Measurements from ENCODE around the gene CORO6.

DNA sequence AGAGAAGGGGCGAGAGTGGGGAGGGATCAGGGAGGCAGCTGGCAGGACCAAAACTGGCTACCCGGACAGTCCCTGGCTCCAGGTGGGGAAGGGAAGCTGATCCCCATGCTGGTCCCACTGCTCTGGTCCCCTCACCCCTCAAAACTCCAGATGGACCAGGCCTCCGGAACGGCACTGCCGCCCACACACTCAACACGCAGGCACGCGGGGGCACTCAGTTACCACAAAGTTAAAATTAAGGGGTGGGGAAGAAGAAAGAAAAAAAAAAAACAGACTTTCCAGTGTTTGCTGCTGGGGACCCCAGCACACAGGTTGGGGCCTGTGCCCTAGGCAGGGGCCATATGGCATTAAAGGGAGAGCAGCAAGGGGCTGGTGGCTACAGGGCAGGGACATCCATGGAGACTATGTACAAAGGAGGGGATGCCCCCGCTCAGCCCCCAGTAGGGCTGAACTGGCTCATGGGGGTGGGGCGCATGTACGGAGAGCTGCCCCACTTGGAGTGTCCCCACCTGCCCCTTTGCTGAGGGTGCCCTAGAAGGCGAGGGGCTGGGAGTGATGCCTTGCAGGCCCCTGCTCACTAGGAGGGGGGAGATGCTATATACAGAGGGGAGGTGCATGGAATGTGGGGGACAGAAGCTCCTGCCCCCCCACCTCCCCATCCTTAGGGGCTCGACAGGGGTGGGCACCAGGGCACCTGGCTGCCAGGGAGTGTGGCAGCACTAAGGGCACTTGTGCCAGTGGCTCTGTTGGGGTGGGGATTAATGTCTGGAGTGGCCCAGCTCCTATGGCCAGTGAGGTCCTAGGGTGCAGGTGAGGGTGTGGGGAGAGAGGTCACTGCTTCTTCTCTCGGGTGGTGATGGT, 48.6 kb downstream of the CORO6 start:
- TF ChIP-seq, protein P1, sequence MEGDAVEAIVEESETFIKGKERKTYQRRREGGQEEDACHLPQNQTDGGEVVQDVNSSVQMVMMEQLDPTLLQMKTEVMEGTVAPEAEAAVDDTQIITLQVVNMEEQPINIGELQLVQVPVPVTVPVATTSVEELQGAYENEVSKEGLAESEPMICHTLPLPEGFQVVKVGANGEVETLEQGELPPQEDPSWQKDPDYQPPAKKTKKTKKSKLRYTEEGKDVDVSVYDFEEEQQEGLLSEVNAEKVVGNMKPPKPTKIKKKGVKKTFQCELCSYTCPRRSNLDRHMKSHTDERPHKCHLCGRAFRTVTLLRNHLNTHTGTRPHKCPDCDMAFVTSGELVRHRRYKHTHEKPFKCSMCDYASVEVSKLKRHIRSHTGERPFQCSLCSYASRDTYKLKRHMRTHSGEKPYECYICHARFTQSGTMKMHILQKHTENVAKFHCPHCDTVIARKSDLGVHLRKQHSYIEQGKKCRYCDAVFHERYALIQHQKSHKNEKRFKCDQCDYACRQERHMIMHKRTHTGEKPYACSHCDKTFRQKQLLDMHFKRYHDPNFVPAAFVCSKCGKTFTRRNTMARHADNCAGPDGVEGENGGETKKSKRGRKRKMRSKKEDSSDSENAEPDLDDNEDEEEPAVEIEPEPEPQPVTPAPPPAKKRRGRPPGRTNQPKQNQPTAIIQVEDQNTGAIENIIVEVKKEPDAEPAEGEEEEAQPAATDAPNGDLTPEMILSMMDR (IDR thresholded peaks at IDR 0.05 in 2 of 3, conservative IDR thresholded peaks at IDR 0.05 in 1 of 3; ENCODE audit: control insufficient read depth in 2 of 3, extremely low read depth in 1 of 3, insufficient read depth in 1 of 3, low read depth in 3 of 3, low read length in 3 of 3): no peak
- TF ChIP-seq POLR2AphosphoS5 (IDR thresholded peaks at IDR 0.05; ENCODE audit: low read length) (no peak), SUZ12 (IDR thresholded peaks at IDR 0.05; ENCODE audit: unreplicated experiment) (no peak), IKZF2 (IDR thresholded peaks at IDR 0.05) (no peak)
